ENCODE data around the gene ZSCAN22.

ZSCAN22 gene

GRCh38 chr19:58352760-58353671 lies 26.2 kb downstream of the ZSCAN22 start, which contains the start of gene A1BG:
TSS of gene A1BG (minus strand) at chr19:58353492. CDS start at chr19:58353437, 55 bp downstream.
- TF ChIP-seq CTCF (IDR thresholded peaks at IDR 0.05; ENCODE audit: low read depth, low read length), result no peak
- DNase-seq (ENCODE audit: extremely low read depth, low read depth), result no peak

GRCh38 chr19:58353717-58354477 lies 27.1 kb downstream of the ZSCAN22 start:
- no peak for TF ChIP-seq CTCF (IDR thresholded peaks at IDR 0.05; ENCODE audit: low read depth, low read length)
- no peak for DNase-seq (ENCODE audit: extremely low read depth, low read depth)

- no peak for DNase-seq (ENCODE audit: extremely low read depth, low read depth)
- no peak for TF ChIP-seq CTCF (IDR thresholded peaks at IDR 0.05; ENCODE audit: low read depth, low read length)
These were observed 27.8 kb downstream of the ZSCAN22 start for GRCh38 chr19:58354478-58355030.

GRCh38 chr19:58355215-58355796 lies 28.5 kb downstream of the ZSCAN22 start:
- no peak for DNase-seq (ENCODE audit: extremely low read depth, low read depth)
- TF ChIP-seq CTCF (IDR thresholded peaks at IDR 0.05; ENCODE audit: low read depth, low read length), result no peak

GRCh38 chr19:58355908-58356765 lies 29.3 kb downstream of the ZSCAN22 start:
- no peak for DNase-seq (ENCODE audit: extremely low read depth, low read depth)
- TF ChIP-seq CTCF (IDR thresholded peaks at IDR 0.05; ENCODE audit: low read depth, low read length), result no peak

GRCh38 chr19:58356766-58357480 lies 30.1 kb downstream of the ZSCAN22 start:
- TF ChIP-seq CTCF (IDR thresholded peaks at IDR 0.05; ENCODE audit: low read depth, low read length), result no peak
- DNase-seq (ENCODE audit: extremely low read depth, low read depth), result no peak

Data from AG09319 (cell line).